ENCODE data around the gene PCDHGA8. TPM values are rescaled to one million over a fixed set of nuclear protein-coding genes. Genes with fewer than 3 reads are reported as not detected.
"Not testable (repeated sequence)": the region's sequence is repeated elsewhere in the genome, so short reads cannot be mapped to it uniquely, and the experiment has no call there.

Gene PCDHGA8
- total RNA-seq, 1 donor = 0.10 TPM

DNA sequence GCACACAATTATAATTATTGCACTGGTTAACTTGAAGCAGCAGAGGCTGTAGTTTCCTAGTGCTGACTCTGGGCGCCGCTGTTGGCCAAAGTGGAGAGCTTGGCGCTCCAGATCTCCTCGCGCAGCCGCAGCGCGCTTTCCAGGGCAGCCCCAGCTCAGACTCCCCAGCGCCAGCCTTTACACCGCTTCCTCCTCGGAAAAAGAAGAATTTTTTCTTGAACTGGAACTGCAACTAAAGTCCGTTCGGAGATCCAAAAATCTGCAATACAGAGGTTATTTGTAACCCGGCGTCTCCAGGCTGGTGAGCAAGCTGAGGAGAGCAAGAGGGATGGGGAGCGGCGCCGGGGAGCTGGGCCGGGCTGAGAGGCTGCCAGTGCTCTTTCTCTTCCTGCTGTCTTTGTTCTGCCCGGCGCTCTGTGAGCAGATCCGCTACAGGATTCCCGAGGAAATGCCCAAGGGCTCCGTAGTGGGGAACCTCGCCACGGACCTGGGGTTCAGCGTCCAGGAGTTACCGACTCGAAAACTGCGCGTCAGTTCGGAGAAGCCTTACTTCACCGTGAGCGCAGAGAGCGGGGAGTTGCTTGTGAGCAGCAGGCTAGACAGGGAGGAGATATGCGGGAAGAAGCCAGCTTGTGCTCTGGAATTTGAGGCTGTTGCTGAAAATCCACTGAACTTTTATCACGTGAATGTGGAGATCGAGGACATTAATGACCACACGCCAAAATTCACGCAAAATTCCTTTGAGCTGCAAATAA lies 4.7 kb upstream of the PCDHGA8 start, which contains the start of gene PCDHGB4:
Gene PCDHGB4, plus strand, starts transcription at position 142 of the 755 bp plus-strand sequence. Its CDS starts 187 bp downstream, at position 329.
- H3K27me3 ChIP-seq (ENCODE audit: insufficient read depth, low read length) = peaks cover 91% of the 10 kb centered on the region
- not testable (repeated sequence) for H3K4me1 ChIP-seq (ENCODE audit: insufficient read depth, low read length); H3K9me3 ChIP-seq (ENCODE audit: low read depth, low read length); H3K4me3 ChIP-seq (ENCODE audit: low read length)

GRCh38 chr5:141388661-141389060 lies 3.8 kb upstream of the PCDHGA8 start:
- Histone ChIP-seq H3K4me1 (ENCODE audit: insufficient read depth, low read length) (no peaks in the 10 kb centered on the region), H3K27me3 (ENCODE audit: insufficient read depth, low read length) (peaks cover 91% of the 10 kb centered on the region), H3K4me3 (ENCODE audit: low read length) (no peak overlapping the region), H3K9me3 (ENCODE audit: low read depth, low read length) (peaks cover 9% of the 10 kb centered on the region)

DNA sequence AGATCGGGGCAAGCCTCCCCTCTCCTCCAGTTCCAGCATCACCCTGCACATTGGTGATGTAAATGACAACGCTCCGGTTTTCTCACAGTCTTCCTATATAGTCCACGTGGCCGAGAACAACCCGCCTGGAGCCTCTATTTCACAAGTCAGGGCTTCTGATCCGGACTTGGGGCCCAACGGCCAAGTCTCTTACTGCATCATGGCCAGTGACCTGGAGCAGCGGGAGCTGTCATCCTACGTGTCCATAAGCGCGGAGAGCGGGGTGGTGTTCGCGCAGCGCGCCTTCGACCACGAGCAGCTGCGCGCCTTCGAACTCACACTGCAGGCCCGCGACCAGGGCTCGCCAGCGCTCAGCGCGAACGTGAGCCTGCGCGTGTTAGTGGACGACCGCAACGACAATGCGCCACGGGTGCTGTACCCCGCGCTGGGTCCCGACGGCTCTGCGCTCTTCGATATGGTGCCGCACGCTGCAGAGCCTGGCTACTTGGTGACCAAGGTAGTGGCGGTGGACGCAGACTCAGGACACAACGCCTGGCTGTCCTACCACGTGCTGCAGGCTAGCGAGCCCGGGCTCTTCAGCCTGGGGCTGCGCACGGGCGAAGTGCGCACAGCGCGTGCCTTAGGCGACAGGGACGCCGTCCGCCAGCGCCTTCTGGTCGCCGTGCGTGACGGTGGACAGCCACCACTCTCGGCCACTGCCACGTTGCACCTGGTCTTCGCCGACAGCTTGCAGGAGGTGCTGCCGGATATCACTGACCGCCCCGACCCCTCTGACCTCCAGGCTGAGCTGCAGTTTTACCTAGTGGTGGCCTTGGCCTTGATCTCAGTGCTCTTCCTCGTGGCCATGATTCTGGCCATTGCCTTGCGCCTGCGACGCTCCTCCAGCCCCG lies 3.0 kb upstream of the PCDHGA8 start:
- Histone ChIP-seq H3K4me1 (ENCODE audit: insufficient read depth, low read length) (no peaks in the 10 kb centered on the region), H3K4me3 (ENCODE audit: low read length) (no peak overlapping the region), H3K27me3 (ENCODE audit: insufficient read depth, low read length) (peaks cover 91% of the 10 kb centered on the region), H3K9me3 (ENCODE audit: low read depth, low read length) (peaks cover 12% of the 10 kb centered on the region)

GRCh38 chr5:141393267-141393666 lies 834 bp downstream of the PCDHGA8 start:
- Histone ChIP-seq H3K9me3 (ENCODE audit: low read depth, low read length) (peaks cover 17% of the 10 kb centered on the region), H3K27me3 (ENCODE audit: insufficient read depth, low read length) (peaks cover 90% of the 10 kb centered on the region), H3K4me1 (ENCODE audit: insufficient read depth, low read length) (no peaks in the 10 kb centered on the region), H3K4me3 (ENCODE audit: low read length) (no peak overlapping the region)

GRCh38 chr5:141394401-141395187 lies 2.2 kb downstream of the PCDHGA8 start:
- peaks cover 92% of the 10 kb centered on the region for H3K27me3 ChIP-seq (ENCODE audit: insufficient read depth, low read length)

GRCh38 chr5:141397756-141398551 lies 5.5 kb downstream of the PCDHGA8 start, which contains the start of gene PCDHGB5:
Gene PCDHGB5, plus strand, starts transcription at chr5:141397947. Its CDS starts 181 bp downstream, at chr5:141398128.
- H3K4me3 ChIP-seq (ENCODE audit: low read length); H3K4me1 ChIP-seq (ENCODE audit: insufficient read depth, low read length): not testable (repeated sequence)
- peaks cover 90% of the 10 kb centered on the region for H3K27me3 ChIP-seq (ENCODE audit: insufficient read depth, low read length)
- H3K9me3 ChIP-seq (ENCODE audit: low read depth, low read length) = peaks cover 15% of the 10 kb centered on the region

More at GRCh38 chr5:141394401-141395187, 2.2 kb downstream of the PCDHGA8 start:
- H3K4me3 ChIP-seq (ENCODE audit: low read length); H3K4me1 ChIP-seq (ENCODE audit: insufficient read depth, low read length): not testable (repeated sequence)
- H3K9me3 ChIP-seq (ENCODE audit: low read depth, low read length) = peaks cover 17% of the 10 kb centered on the region

- Histone ChIP-seq H3K4me3 (ENCODE audit: low read length) (no peak overlapping the region), H3K9me3 (ENCODE audit: low read depth, low read length) (peaks cover 8% of the 10 kb centered on the region), H3K27me3 (ENCODE audit: insufficient read depth, low read length) (peaks cover 90% of the 10 kb centered on the region), H3K4me1 (ENCODE audit: insufficient read depth, low read length) (no peaks in the 10 kb centered on the region)
These were observed 6.2 kb downstream of the PCDHGA8 start for GRCh38 chr5:141398608-141399007.

DNA sequence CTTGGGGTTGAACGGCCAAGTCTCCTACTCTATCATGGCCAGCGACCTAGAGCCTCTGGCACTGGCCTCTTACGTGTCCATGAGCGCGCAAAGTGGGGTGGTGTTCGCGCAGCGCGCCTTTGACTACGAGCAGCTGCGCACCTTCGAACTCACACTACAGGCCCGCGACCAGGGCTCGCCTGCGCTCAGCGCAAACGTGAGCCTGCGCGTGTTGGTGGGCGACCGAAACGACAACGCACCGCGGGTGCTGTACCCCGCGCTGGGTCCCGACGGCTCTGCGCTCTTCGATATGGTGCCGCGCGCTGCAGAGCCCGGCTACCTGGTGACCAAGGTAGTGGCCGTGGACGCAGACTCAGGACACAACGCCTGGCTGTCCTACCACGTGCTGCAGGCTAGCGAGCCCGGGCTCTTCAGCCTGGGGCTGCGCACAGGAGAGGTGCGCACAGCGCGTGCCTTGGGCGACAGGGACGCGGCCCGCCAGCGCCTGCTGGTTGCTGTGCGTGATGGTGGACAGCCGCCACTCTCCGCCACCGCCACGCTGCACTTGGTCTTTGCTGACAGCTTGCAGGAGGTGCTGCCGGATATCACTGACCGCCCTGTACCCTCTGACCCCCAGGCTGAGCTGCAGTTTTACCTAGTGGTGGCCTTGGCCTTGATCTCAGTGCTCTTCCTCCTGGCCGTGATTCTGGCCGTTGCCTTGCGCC lies 7.3 kb downstream of the PCDHGA8 start:
- H3K27me3 ChIP-seq (ENCODE audit: insufficient read depth, low read length) = peaks cover 92% of the 10 kb centered on the region
- peaks cover 4% of the 10 kb centered on the region for H3K9me3 ChIP-seq (ENCODE audit: low read depth, low read length)
- H3K4me3 ChIP-seq (ENCODE audit: low read length) = no peak overlapping the region
- no peaks in the 10 kb centered on the region for H3K4me1 ChIP-seq (ENCODE audit: insufficient read depth, low read length)

DNA sequence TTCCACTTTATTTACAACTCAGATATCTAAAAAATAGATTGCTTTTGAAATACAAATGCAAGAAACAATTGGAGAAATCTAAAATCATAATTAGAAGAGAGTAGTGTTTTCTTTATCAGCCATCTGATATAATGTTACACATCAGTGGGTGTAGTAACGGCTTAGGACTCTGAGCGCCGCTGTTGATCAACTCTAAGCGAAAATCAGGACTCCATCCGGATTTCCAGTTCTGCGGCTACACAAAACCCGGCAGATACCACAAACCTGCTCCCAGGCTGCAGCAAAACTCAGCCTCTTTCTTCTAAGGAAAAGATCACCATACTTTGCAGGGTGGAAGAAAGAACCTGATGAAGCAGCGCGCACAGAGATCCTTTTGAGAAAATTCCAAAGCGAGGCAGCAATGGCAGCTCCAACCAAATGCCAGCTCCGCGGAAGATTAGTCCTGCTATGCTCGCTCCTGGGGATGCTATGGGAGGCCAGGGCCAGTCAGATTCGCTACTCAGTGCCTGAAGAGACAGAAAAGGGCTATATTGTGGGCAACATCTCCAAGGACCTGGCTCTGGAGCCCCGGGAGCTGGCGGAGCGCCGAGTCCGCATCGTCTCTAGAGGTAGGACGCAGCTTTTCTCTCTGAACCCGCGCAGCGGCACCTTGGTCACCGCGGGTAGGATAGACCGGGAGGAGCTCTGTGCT lies 10.3 kb downstream of the PCDHGA8 start, which contains the start of gene PCDHGA9:
Gene PCDHGA9, plus strand, starts transcription at position 226 of the 691 bp plus-strand sequence. Its CDS starts 175 bp downstream, at position 401.
- H3K9me3 ChIP-seq (ENCODE audit: low read depth, low read length) = no peaks in the 10 kb centered on the region

DNA sequence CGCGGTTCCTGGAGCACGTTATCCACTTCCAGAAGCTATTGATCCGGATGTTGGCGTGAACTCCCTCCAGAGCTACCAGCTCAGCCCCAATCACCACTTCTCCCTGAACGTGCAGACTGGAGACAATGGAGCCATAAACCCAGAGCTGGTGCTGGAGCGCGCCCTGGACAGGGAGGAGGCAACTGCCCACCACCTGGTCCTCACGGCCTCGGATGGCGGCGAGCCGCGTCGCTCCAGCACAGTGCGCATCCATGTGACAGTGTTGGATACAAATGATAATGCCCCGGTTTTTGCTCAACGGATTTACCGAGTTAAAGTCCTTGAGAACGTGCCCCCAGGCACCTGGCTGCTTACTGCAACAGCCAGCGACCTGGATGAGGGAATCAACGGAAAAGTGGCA lies 11.0 kb downstream of the PCDHGA8 start:
- Histone ChIP-seq H3K9me3 (ENCODE audit: low read depth, low read length) (no peaks in the 10 kb centered on the region), H3K27me3 (ENCODE audit: insufficient read depth, low read length) (peaks cover 97% of the 10 kb centered on the region)

More for the DNA sequence above, 10.3 kb downstream of the PCDHGA8 start, which contains the start of gene PCDHGA9:
- H3K4me1 ChIP-seq (ENCODE audit: insufficient read depth, low read length) = no peaks in the 10 kb centered on the region
- peaks cover 93% of the 10 kb centered on the region for H3K27me3 ChIP-seq (ENCODE audit: insufficient read depth, low read length)
- H3K4me3 ChIP-seq (ENCODE audit: low read length) = no peak within 1 kb of the TSS

DNA sequence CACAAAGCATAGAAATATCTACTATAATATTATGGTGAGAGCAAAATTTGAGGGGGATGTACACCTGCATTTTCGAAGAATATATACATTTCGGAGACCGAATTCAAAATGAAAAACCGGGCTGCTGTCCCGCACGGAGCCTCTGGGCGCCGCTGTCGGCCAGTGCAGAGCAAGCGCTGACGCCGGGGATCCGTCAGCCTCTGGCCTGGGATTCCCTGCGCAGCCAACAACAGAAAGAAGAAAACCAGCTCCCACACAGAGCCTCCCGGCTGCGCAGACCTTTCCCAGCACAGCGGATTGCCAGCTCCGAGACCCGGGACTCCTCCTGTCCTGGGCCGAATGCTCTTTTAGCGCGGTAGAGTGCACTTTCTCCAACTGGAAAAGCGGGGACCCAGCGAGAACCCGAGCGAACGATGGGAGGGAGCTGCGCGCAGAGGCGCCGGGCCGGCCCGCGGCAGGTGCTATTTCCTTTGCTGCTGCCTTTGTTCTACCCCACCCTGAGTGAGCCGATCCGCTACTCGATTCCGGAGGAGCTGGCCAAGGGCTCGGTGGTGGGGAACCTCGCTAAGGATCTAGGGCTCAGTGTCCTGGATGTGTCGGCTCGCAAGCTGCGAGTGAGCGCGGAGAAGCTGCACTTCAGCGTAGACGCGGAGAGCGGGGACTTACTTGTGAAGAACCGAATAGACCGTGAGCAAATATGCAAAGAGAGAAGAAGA lies 15.5 kb downstream of the PCDHGA8 start, which contains the start of gene PCDHGB6:
Gene PCDHGB6, plus strand, starts transcription at position 232 of the 716 bp plus-strand sequence. Its CDS starts 182 bp downstream, at position 414.
- H3K4me3 ChIP-seq (ENCODE audit: low read length) = not testable (repeated sequence)

More for the DNA sequence above, 11.0 kb downstream of the PCDHGA8 start:
- H3K4me1 ChIP-seq (ENCODE audit: insufficient read depth, low read length) = no peaks in the 10 kb centered on the region
- H3K4me3 ChIP-seq (ENCODE audit: low read length) = no peak overlapping the region

GRCh38 chr5:141409598-141410306 lies 17.3 kb downstream of the PCDHGA8 start:
- no peak overlapping the region for H3K4me3 ChIP-seq (ENCODE audit: low read length)
- peaks cover 96% of the 10 kb centered on the region for H3K27me3 ChIP-seq (ENCODE audit: insufficient read depth, low read length)
- H3K4me1 ChIP-seq (ENCODE audit: insufficient read depth, low read length) = peaks cover 11% of the 10 kb centered on the region
- peaks cover 5% of the 10 kb centered on the region for H3K9me3 ChIP-seq (ENCODE audit: low read depth, low read length)

More for the DNA sequence above, 15.5 kb downstream of the PCDHGA8 start, which contains the start of gene PCDHGB6:
- H3K27me3 ChIP-seq (ENCODE audit: insufficient read depth, low read length) = peaks cover 96% of the 10 kb centered on the region
- H3K9me3 ChIP-seq (ENCODE audit: low read depth, low read length); H3K4me1 ChIP-seq (ENCODE audit: insufficient read depth, low read length): not testable (repeated sequence)
